Pancreas (tissue), 10 donors: ENCODE data around the gene AADACL3. TPM values are rescaled to one million over a fixed set of nuclear protein-coding genes. Genes with fewer than 3 reads are reported as not detected.

Source experiments
- ATAC-seq, 4 donors: fragments of 200-7000 bp; cut with Tn5 transposase; one replicate each; pipeline versions ENCODE4 v1.8.0 to v1.9.1; 2020; ENCODE audit warnings: mild to moderate bottlenecking in 4 of 4, moderate library complexity in 4 of 4
- DNase-seq, 6 donors: peaks; one replicate each; pipeline ENCODE4 v3.0.0-alpha.2; 2020
- FAIRE-seq: peaks from 2 replicates; lab custom pipeline; 2012; peaks lifted over from hg19 to GRCh38; lab: Jason Lieb, UNC
- H3K27ac ChIP-seq, 4 donors: fragments of 200-600 bp; sonication (generic); 1 replicate in 3 of 4; 2 replicates in 1 of 4; pipeline versions ENCODE4 v1.5.0 to v1.8.0; 2020
- H3K27me3 ChIP-seq, 4 donors: fragments of 200-600 bp; one replicate each; pipeline ENCODE4 v1.8.0; 2021
- H3K36me3 ChIP-seq, 3 donors: fragments of 200-600 bp; sonication (generic) in 1 of 3; one replicate each; pipeline versions ENCODE4 v1.5.0 to v1.8.0; 2020 to 2021
- H3K4me1 ChIP-seq, 3 donors: fragments of 200-600 bp; one replicate each; pipeline ENCODE4 v1.8.0; 2021
- H3K4me3 ChIP-seq, 4 donors: fragments of 200-600 bp; sonication (generic) in 2 of 4; one replicate each; pipeline versions ENCODE4 v1.5.0 to v1.8.0; 2020 to 2021
- H3K9me3 ChIP-seq, 4 donors: fragments of 200-600 bp; one replicate each; pipeline ENCODE4 v1.8.0; 2021
- CTCF ChIP-seq, 4 donors: fragments of 200-600 bp; sonication (generic) in 3 of 4; IDR thresholded peaks; one replicate each; pipeline versions ENCODE4 v1.5.0 to v1.8.0; 2021; ENCODE audit warnings: antibody characterized with exemption in 4 of 4
- WGBS, 2 donors: extraction: QIAGEN DNeasy Blood & Tissue Kit; methylation state at CpG; one replicate each; pipeline ENCODE4 v1.1.7; 2013; 5-methylcytosine and 5-hydroxymethylcytosine counted together
- intact Hi-C, 3 donors: fragments of 100-400 bp; cut with DNase I; formaldehyde crosslinking; loops; one replicate each; pipeline versions ENCODE4 v1.11.1 to v1.14.2; 2022
- polyA plus RNA-seq, 2 donors: library from polyadenylated mRNA; stranded (reverse); fragments of 200-250 nt; gene quantifications; one replicate each; pipeline ENCODE4 v1.2.3, GENCODE V29; 2013
- total RNA-seq, 6 donors: library from RNA; stranded (reverse); fragmentation: NEBNext Ultra II Directional in 4 of 6; extraction: Animal tissue kit (Norgen Biotek cat#: 25700) in 4 of 6; gene quantifications; one replicate each; pipeline versions ENCODE4 v1.2.1 to v1.2.4, GENCODE V29; 2021 to 2023
- donor health status: healthy with polysubstance abuse.
- donor health status: DM: no; HTN: no; CAD: no; lungs with moderate emphysema.
- donor health status: DM: no; HTN: no; CAD: no.
- donor health status: control.
- donor health status: control.
- donor health status: Bipolar disorder and iron deficiency.
- donor health status: DM: yes; HTN: yes; CAD: no.
- donor health status: DM: no; HTN: no; CAD: no.
- donor health status: DM: no; HTN: no; CAD: no.
- donor health status: DM: yes; HTN: yes; CAD: no.

The AADACL3 gene
- total and polyA plus RNA-seq, 8 donors, result 0.02 TPM; not detected in 7

GRCh38 chr1:12764016-12764415 lies 48.1 kb downstream of the AADACL3 start:
- DNase-seq (no peak), ATAC-seq (no peak), FAIRE-seq (no peak)
- no peak for TF ChIP-seq CTCF (IDR thresholded peaks at IDR 0.05)
- H3K36me3 ChIP-seq, result no peaks in the 10 kb centered on the region
- 45 to 51% methylated on average over 5 of the region's 5 CpGs for whole genome bisulfite sequencing, 2 donors
- no peaks in the 10 kb centered on the region for H3K27me3 ChIP-seq
- no peaks in the 10 kb centered on the region for H3K4me1 ChIP-seq
- H3K27ac ChIP-seq, result no peak overlapping the region
- H3K4me3 ChIP-seq, result no peak overlapping the region
- H3K9me3 ChIP-seq, result no peaks in the 10 kb centered on the region
- intact Hi-C loops, result no loop called here

GRCh38 chr1:12769031-12769430 lies 53.1 kb downstream of the AADACL3 start:
- H3K36me3 ChIP-seq, result no peaks in the 10 kb centered on the region
- no peak for DNase-seq
- 53 to 77% methylated on average over 2 of the region's 2 CpGs for WGBS, 2 donors
- no peaks in the 10 kb centered on the region for H3K9me3 ChIP-seq
- no peaks in the 10 kb centered on the region for H3K27me3 ChIP-seq
- intact Hi-C loops, result no loop called here
- TF ChIP-seq CTCF (IDR thresholded peaks at IDR 0.05), result no peak
- no peak for FAIRE-seq
- no peaks in the 10 kb centered on the region for H3K4me1 ChIP-seq
- H3K27ac ChIP-seq, result no peak overlapping the region
- no peak for ATAC-seq
- no peak overlapping the region for H3K4me3 ChIP-seq

- Histone ChIP-seq H3K27ac (no peak overlapping the region), H3K4me3 (no peak overlapping the region), H3K27me3 (no peaks in the 10 kb centered on the region), H3K36me3 (no peaks in the 10 kb centered on the region), H3K9me3 (no peaks in the 10 kb centered on the region), H3K4me1 (no peaks in the 10 kb centered on the region)
- intact Hi-C loops, result no loop called here
- FAIRE-seq (no peak), ATAC-seq (no peak), DNase-seq (no peak)
- WGBS, 2 donors, result 37 to 50% methylated on average over 7 of the region's 7 CpGs
- no peak for TF ChIP-seq CTCF (IDR thresholded peaks at IDR 0.05)
Observed at GRCh38 chr1:12769976-12770505, 54.1 kb downstream of the AADACL3 start.

- no peak for FAIRE-seq
Observed at GRCh38 chr1:12770620-12771019, 54.7 kb downstream of the AADACL3 start.

More at GRCh38 chr1:12770620-12771019, 54.7 kb downstream of the AADACL3 start:
- Histone ChIP-seq H3K4me1 (no peaks in the 10 kb centered on the region), H3K36me3 (no peaks in the 10 kb centered on the region), H3K9me3 (no peaks in the 10 kb centered on the region), H3K27me3 (no peaks in the 10 kb centered on the region), H3K4me3 (no peak overlapping the region), H3K27ac (no peak overlapping the region)
- DNase-seq (no peak), ATAC-seq (no peak)
- WGBS, 2 donors, result 60 to 83% methylated on average over 2 of the region's 2 CpGs
- TF ChIP-seq CTCF (IDR thresholded peaks at IDR 0.05), result no peak
- intact Hi-C loops, result no loop called here
